Ovary (tissue), 3 donors: ENCODE results near the gene CUBN.

Source experiments
- CTCF ChIP-seq, 3 donors: fragments of 450-650 bp in 2 of 3; fragments of 200-600 bp in 1 of 3; IDR thresholded peaks; one replicate each; pipeline versions ENCODE4 v1.5.1 to v1.8.0; 2016 to 2022; ENCODE audit warnings: antibody characterized with exemption in 3 of 3, mild to moderate bottlenecking in 1 of 3
- POLR2A ChIP-seq: fragments of 450-650 bp; IDR thresholded peaks from one replicate; pipeline ENCODE4 v1.6.1; 2017; ENCODE audit warnings: antibody characterized with exemption, mild to moderate bottlenecking, moderate library complexity
- donor health status: DM: no; HTN: no; CAD: no.

DNA sequence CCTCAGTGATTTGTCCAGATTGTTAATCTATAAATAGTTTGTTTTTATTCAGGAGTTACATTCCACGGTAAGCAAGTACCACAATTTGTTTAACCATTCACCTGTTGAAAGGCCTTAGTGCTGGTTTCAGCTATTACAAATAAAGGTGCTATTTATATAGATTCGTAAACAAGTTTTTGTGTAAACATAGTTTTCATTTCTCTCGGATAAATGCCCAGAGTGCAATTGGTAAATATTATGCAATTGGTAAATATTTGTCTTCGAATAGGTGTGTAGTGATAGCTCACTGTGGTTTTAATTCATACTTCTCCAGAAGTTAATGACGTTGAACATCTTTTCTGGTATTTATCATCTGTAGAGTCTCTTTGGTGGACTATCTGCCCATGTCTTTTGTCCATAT is 235.9 kb downstream of the CUBN start:
- TF ChIP-seq POLR2A (no peak), CTCF (IDR thresholded peaks at IDR 0.05) (no peak)
